Measurements from ENCODE around the gene RP2.

- TF ChIP-seq CTCF (IDR thresholded peaks at IDR 0.05): no peak
- no peak for TF ChIP-seq EZH2 (IDR thresholded peaks at IDR 0.05)
- no peak for TF ChIP-seq EZH2phosphoT487 (IDR thresholded peaks at IDR 0.05)
Observed at GRCh38 chrX:46814966-46815365, 21.9 kb upstream of the RP2 start.
